Neural progenitor cell (in vitro differentiated cells): ENCODE results near the gene ZNF618. TPM values are rescaled to one million over a fixed set of nuclear protein-coding genes. Genes with fewer than 3 reads are reported as not detected.

ENCODE experiments used
- DNase-seq: peaks from one replicate; pipeline ENCODE4 v3.0.0-alpha.2; 2016; ENCODE audit warnings: low spot score
- H2AFZ ChIP-seq: fragments of 200-600 bp; sonication (generic); replicated peaks from 2 replicates; pipeline ENCODE4 v1.6.1; 2016; ENCODE audit warnings: antibody characterized with exemption
- H3F3A ChIP-seq: fragments of 200-600 bp; sonication (generic); 2 replicates; pipeline ENCODE4 v1.6.1; 2016; ENCODE audit warnings: antibody characterized with exemption, low read depth
- H3K27ac ChIP-seq: fragments of 200-600 bp; sonication (generic); 2 replicates; pipeline ENCODE4 v1.5.1; 2016; ENCODE audit warnings: mild to moderate bottlenecking
- H3K27me3 ChIP-seq: fragments of 200-600 bp; sonication (generic); 2 replicates; pipeline ENCODE4 v1.6.1; 2016; ENCODE audit warnings: mild to moderate bottlenecking, moderate library complexity
- H3K36me3 ChIP-seq: fragments of 200-600 bp; sonication (generic); 2 replicates; pipeline ENCODE4 v1.5.1; 2016
- H3K4me1 ChIP-seq: fragments of 200-600 bp; sonication (generic); 2 replicates; pipeline ENCODE4 v1.6.1; 2016; ENCODE audit warnings: mixed run types
- H3K4me2 ChIP-seq: fragments of 200-600 bp; sonication (generic); 2 replicates; pipeline ENCODE4 v1.6.1; 2016
- H3K4me3 ChIP-seq: fragments of 200-600 bp; sonication (generic); 2 replicates; pipeline ENCODE4 v1.5.1; 2016
- H3K79me2 ChIP-seq: fragments of 200-600 bp; sonication (generic); 2 replicates; pipeline ENCODE4 v1.6.1; 2016; ENCODE audit warnings: low read depth
- H3K9ac ChIP-seq: fragments of 200-600 bp; sonication (generic); 2 replicates; pipeline ENCODE4 v1.6.1; 2016
- H3K9me3 ChIP-seq: fragments of 200-600 bp; sonication (generic); 2 replicates; pipeline ENCODE4 v1.5.1; 2016; ENCODE audit warnings: low read depth
- H4K20me1 ChIP-seq: fragments of 200-600 bp; sonication (generic); 2 replicates; pipeline ENCODE4 v1.6.1; 2016; ENCODE audit warnings: low read depth
- H3K27ac Mint-ChIP-seq: 3 replicates; pipeline ENCODE4 v1.8.0; 2021; ENCODE audit warnings: mixed read lengths
- H3K27me3 Mint-ChIP-seq: 2 replicates; pipeline ENCODE4 v1.8.0; 2022; ENCODE audit warnings: low read depth, mild to moderate bottlenecking, inconsistent platforms, moderate library complexity, mixed read lengths; ENCODE audit not compliant: insufficient read depth
- H3K36me3 Mint-ChIP-seq: 3 replicates; pipeline ENCODE4 v1.8.0; 2021; ENCODE audit warnings: mixed read lengths
- H3K4me1 Mint-ChIP-seq: 3 replicates; pipeline ENCODE4 v1.8.0; 2021; ENCODE audit warnings: mixed read lengths
- H3K4me3 Mint-ChIP-seq: 3 replicates; pipeline ENCODE4 v1.8.0; 2021; ENCODE audit warnings: mild to moderate bottlenecking, moderate library complexity, mixed read lengths
- H3K9me3 Mint-ChIP-seq: 3 replicates; pipeline ENCODE4 v1.8.0; 2020; ENCODE audit warnings: mixed read lengths
- EZH2 ChIP-seq: fragments of 200-600 bp; sonication (generic); IDR thresholded peaks from 2 replicates; pipeline ENCODE4 v1.6.1; 2017; ENCODE audit warnings: antibody characterized with exemption, mild to moderate bottlenecking, moderate library complexity
- EZH2phosphoT487 ChIP-seq: fragments of 200-600 bp; sonication (generic); IDR thresholded peaks from 2 replicates; pipeline ENCODE4 v1.6.1; 2017; ENCODE audit warnings: antibody characterized with exemption
- total RNA-seq: library from RNA; depleted of rRNA; stranded (reverse); fragments of >200 nt; gene quantifications from 2 replicates; pipeline ENCODE4 v1.2.3, GENCODE V29; 2015; ENCODE audit warnings: low replicate concordance
- TF ChIP-seq, protein P1 (sequence below): fragments of 200-600 bp; sonication (generic); IDR thresholded peaks from 2 replicates; pipeline ENCODE4 v1.5.1; 2017; ENCODE audit warnings: antibody characterized with exemption, mild to moderate bottlenecking

The ZNF618 gene
- total RNA-seq, 1 donor from 2014 or later = 10.5 TPM

DNA sequence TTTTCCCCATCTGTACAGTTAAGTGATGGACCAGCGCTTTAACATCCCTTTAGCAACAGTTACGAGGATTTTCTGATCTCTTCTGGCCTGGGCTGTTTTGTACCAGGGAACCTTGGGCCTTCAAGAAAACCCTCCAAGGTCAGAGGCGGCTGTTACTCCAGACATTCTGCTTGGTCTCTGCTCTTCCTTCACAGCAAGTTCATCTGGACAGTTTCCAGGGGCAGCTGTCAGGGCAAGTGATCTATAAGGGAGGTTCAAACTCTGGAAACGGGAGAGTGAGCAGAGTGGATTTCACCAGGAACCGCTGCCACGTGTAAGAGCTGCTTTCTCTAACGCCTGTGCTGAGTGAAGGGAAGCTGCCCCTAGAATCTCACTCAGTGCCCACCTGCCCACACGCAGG, 36.7 kb downstream of the ZNF618 start:
- Histone ChIP-seq H3K4me3 (no peak overlapping the region), H3K9me3 (no peaks in the 10 kb centered on the region), H3K27ac (no peak overlapping the region), H3F3A (no peaks in the 10 kb centered on the region), H3K9ac (no peak overlapping the region), H3K27me3 (no peaks in the 10 kb centered on the region), H3K4me1 (peaks cover 19% of the 10 kb centered on the region), H4K20me1 (peaks cover 91% of the 10 kb centered on the region), H3K4me2 (no peak overlapping the region), H3K36me3 (no peaks in the 10 kb centered on the region), H2AFZ (no peak overlapping the region), H3K79me2 (peaks cover 57% of the 10 kb centered on the region)
- Mint-ChIP-seq H3K4me3 (no peak overlapping the region), H3K36me3 (peaks cover 9% of the 10 kb centered on the region), H3K27ac (peak overlapping the region; percentile 57), H3K4me1 (peaks cover 15% of the 10 kb centered on the region), H3K9me3 (no peaks in the 10 kb centered on the region), H3K27me3 (peaks cover 3% of the 10 kb centered on the region)
- TF ChIP-seq, protein P1, sequence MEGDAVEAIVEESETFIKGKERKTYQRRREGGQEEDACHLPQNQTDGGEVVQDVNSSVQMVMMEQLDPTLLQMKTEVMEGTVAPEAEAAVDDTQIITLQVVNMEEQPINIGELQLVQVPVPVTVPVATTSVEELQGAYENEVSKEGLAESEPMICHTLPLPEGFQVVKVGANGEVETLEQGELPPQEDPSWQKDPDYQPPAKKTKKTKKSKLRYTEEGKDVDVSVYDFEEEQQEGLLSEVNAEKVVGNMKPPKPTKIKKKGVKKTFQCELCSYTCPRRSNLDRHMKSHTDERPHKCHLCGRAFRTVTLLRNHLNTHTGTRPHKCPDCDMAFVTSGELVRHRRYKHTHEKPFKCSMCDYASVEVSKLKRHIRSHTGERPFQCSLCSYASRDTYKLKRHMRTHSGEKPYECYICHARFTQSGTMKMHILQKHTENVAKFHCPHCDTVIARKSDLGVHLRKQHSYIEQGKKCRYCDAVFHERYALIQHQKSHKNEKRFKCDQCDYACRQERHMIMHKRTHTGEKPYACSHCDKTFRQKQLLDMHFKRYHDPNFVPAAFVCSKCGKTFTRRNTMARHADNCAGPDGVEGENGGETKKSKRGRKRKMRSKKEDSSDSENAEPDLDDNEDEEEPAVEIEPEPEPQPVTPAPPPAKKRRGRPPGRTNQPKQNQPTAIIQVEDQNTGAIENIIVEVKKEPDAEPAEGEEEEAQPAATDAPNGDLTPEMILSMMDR = no peak
- DNase-seq = no peak

DNA sequence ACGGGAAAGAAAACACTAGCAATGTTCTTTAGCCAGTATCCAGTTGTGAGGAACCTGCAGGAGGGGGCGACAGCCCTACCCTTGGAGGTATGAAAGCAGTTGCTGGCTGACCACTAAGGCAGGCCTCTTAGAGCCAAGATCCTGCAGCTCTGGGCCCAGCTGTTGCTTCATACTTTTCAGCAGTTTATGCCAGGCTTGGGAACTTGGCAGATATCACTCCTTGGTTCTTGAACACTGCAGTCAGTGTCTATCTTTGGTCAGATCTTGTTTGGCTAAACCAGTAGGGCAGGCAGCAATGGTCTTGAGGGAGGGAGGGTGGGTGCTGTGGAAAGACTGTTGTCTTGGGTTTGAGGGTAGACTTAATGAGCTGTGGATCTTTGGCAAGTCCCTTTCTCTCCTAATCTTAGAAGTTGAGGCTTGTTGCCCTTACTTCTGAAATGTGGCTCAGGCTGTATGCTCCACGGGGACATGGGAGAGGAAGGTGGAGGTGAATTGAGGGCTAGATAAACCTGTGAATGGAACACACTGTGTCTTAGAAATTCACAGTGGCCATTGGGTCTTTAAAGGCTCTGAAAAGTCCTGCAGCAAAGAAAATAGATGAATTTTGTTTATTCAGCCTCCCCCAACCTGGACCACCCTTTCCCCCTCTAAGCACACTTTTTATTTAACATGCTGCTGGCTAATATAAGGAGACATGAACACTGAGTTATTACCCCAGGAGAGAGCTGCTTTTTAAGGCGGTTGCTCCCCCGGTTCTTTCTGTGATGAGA, 37.5 kb downstream of the ZNF618 start:
- no peak overlapping the region for H3K9ac ChIP-seq
- H3F3A ChIP-seq = no peaks in the 10 kb centered on the region
- Mint-ChIP-seq H3K4me1 (peaks cover 17% of the 10 kb centered on the region), H3K36me3 (peaks cover 7% of the 10 kb centered on the region), H3K27me3 (peaks cover 3% of the 10 kb centered on the region), H3K9me3 (no peaks in the 10 kb centered on the region), H3K4me3 (no peak overlapping the region), H3K27ac (no peak overlapping the region)
- H3K27me3 ChIP-seq = no peaks in the 10 kb centered on the region
- no peak overlapping the region for H3K4me2 ChIP-seq
- no peak for DNase-seq
- H3K36me3 ChIP-seq = no peaks in the 10 kb centered on the region
- no peak overlapping the region for H3K4me3 ChIP-seq
- H3K4me1 ChIP-seq = peaks cover 19% of the 10 kb centered on the region
- peaks cover 59% of the 10 kb centered on the region for H3K79me2 ChIP-seq
- TF ChIP-seq EZH2phosphoT487 = no peak
- TF ChIP-seq, protein P1 = no peak
- no peak for TF ChIP-seq EZH2
- H3K27ac ChIP-seq = no peak overlapping the region
- no peak overlapping the region for H2AFZ ChIP-seq
- no peaks in the 10 kb centered on the region for H3K9me3 ChIP-seq
- peaks cover 93% of the 10 kb centered on the region for H4K20me1 ChIP-seq

GRCh38 chr9:113914517-113914916, 38.4 kb downstream of the ZNF618 start:
- H3K36me3 Mint-ChIP-seq = peaks cover 7% of the 10 kb centered on the region
- Histone ChIP-seq H3K79me2 (peaks cover 58% of the 10 kb centered on the region), H3K9ac (no peak overlapping the region), H3K4me2 (no peak overlapping the region), H3K4me1 (peaks cover 19% of the 10 kb centered on the region), H4K20me1 (peaks cover 93% of the 10 kb centered on the region), H3K4me3 (no peak overlapping the region), H3K27me3 (no peaks in the 10 kb centered on the region), H3K27ac (no peak overlapping the region), H3K36me3 (no peaks in the 10 kb centered on the region), H3F3A (no peaks in the 10 kb centered on the region), H2AFZ (no peak overlapping the region), H3K9me3 (no peaks in the 10 kb centered on the region)
- TF ChIP-seq, protein P1 = no peak
- TF ChIP-seq EZH2phosphoT487 (no peak), EZH2 (no peak)
- H3K4me3 Mint-ChIP-seq = no peak overlapping the region
- peaks cover 3% of the 10 kb centered on the region for H3K27me3 Mint-ChIP-seq
- no peak overlapping the region for H3K27ac Mint-ChIP-seq
- H3K4me1 Mint-ChIP-seq = peaks cover 24% of the 10 kb centered on the region
- H3K9me3 Mint-ChIP-seq = no peaks in the 10 kb centered on the region
- DNase-seq = no peak
